Activated CD4-positive, CD25-positive, alpha-beta regulatory T cell treated with anti-CD3 and anti-CD28 coated beads, Interleukin-2, amount 50 U/mL, for 16 hours (primary cell): ENCODE measurements around the gene CLEC16A.
"Not testable (repeated sequence)": the region's sequence is repeated elsewhere in the genome, so short reads cannot be mapped to it uniquely, and the experiment has no call there.

Experiments
- DNase-seq: peaks from one replicate; pipeline ENCODE4 v3.0.0-alpha.2; 2020; ENCODE audit warnings: low read depth, low spot score

CLEC16A gene

DNA sequence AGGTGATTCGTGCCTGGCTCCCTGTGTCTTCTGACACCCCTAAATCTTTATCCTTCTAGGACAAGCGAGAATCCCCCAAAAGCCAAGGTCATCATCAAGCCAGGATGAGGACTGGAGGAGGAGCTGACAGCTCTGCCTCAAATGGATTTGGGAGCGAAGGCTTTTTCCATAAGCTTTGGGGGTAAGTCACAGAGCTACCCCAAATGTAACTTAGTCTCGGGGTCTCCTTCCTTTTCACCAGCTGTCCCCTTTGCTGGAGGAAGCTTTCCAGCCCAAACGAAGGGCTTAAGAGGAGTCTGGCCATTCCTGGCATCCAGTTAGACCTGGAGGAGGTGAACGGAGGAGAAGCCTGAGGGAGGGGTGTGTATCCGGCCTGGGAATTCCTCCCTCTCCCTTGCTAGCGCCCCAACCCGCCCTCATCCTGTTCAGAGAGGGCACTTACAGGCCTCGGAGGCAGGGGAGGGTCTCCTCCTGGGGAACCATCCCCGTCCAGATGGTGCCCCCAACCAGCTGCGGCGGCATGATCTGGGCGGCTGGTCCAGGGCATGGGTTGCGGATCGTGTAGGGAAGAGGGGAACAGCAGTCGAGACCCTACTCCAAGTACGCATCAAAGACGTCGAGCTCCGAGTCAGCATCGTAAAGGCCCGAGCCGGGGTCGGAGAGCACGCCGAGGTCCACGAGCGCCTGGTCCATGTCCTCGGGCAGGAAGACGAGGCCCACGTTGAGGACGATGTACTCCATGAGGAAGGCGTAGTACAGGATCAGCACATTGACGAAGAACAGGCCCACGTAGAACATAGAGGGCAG lies 3.0 kb upstream of the CLEC16A start:
- no peak for DNase-seq

DNA sequence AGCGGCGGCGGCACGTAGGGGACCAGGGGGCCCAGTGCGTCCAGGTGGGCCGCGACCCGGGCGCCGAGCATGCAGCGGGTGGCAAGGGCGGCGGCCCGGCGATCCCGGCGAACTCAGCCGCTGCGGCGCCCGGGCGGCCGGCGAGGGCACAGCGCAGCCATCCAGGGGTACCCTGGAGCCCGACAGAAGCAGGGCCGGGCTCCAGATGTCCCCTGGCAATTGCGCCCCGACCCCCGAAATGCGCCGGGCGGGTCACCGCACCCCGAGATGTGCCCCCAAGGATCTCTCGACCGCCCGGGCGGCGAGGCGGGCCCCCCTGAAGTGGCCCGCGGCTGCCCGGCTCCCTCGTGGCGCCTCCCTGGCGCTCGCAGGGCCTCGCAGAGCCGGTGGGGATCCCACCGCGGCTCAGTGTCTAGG lies 2.4 kb upstream of the CLEC16A start:
- not testable (repeated sequence) for DNase-seq

DNA sequence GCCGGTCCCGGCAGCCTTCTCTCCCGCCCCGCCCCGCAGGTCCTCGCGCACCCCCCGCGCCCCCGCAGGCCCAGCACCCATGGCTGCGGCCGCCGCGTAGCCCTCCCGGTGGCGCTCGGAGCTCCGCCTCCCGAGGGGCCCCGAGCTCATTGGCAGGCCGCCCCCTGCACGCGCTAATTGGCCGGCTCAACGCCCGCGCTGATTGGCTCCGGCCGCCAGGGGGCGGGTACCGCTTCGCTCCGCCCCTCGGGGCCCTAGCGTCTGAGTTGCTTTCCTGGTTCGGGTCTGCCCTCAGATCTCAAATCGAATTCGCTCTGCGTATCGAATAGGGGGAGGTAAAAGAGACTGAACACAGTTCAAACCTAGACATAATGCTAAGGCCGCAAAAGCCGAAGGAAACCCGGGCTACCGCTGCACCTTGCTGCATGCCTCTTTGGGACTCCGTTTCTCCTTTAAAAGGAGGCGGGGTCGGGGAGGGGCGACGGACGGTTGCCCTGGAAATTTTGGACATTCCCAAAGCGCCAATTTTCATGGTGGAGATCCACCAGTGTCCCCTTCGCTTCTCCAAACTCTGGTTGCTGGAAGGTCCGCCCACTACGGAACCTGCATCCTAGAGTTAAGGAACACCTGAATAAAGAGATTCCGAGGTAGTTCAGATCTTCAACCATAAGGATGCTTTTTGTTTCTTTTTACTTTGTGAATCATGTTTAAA lies 1.9 kb upstream of the CLEC16A start, which contains the start of gene DEXI:
Gene DEXI, minus strand, starts transcription at position 117 of the 712 bp plus-strand sequence. CDS start 463 bp downstream, outside the sequence.
- DNase-seq: peak; percentile 86

DNA sequence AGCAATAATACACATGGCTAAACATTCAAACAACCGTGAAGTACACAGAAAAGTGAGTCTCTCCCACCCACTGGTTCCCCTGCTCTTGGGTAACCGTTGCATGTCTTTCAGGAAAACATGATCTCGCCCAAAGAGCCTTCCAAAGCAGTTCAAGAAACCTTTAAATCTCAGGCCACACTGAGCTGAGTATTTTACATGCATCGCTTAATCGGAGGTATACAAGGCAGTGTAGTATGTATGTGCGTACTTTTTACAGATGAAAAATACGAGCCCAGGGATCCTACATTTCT lies 1.4 kb upstream of the CLEC16A start:
- DNase-seq: no peak

DNA sequence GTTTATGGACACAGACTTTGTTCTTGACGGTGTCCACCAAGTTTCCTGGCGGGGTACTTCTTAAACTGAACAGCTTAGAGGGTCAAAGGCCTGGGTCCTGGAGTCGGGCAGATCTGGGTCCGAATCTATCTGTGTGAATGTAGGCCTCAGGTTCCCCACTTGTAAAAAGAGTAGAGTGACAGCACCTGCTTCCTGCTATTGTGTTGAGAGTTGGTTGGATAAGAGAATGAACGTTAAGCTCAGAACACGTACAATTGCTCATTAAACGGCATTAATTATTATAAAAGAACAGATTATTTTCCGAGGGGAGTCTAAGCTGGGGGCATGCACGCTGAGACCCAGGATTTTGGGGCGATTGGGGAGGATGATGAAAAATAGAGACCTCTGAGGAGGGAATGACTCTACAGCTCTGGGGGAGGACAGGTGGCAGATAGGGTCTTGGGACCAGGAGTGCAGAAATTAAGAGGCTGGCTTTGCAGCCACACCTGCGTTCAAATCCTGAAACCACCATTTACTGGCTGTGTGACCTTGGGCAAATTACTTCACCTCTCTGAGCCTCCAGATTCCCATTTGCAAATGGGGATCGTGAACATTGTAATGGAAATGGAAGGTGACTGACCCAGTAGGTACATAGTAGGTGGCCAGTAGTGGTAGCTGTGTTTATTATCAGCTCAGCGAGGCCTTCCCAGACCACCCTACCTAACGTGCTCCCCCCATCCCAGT lies 862 bp downstream of the CLEC16A start:
- no peak for DNase-seq

DNA sequence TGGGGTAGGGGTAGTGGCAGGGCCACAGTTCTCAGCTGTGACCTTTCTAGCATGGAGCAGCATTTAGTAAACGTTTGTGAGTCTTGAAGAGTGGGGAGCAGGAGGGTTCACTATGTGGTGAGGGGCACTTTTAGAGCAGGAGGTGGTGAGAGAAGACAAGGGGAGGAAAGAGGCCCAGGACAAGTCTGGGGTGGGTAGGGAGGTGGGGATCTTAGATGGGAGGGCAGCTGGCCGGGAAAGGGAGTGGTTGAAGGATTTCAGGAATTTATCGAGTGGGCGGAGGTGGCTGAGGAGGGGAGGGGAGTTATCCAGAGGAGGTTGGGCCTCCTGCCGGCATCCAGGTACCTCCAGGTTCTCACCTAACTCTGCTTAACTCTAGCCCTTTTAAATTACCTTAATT lies 1.9 kb downstream of the CLEC16A start:
- no peak for DNase-seq

DNA sequence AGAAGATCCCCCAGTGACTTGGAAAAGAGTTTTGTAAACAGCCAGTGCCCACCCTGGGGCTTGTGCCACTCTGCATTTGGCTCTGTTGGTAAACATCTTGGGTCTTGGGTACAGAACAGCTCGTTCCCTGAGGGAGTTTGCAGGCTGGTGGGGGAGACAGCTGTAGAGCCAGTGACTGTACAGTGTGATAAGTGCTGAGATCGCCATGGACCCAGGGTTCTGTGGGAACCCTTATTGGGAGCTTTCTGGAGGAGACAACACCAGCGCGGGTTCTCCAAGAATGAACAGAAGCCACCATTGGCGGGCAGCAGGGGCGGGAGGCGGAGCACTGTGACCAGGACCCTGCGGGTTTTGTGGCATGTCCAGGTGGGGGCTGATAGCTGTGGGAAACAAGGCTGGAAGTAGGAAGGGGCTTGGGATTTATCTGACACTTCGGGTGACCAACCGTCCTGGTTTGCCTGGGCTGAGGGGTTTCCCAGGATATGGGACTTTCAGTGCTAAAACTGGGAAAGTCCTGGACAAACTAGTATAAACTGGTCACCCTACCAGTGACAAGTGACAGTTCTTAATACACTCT lies 2.9 kb downstream of the CLEC16A start:
- DNase-seq: no peak

DNA sequence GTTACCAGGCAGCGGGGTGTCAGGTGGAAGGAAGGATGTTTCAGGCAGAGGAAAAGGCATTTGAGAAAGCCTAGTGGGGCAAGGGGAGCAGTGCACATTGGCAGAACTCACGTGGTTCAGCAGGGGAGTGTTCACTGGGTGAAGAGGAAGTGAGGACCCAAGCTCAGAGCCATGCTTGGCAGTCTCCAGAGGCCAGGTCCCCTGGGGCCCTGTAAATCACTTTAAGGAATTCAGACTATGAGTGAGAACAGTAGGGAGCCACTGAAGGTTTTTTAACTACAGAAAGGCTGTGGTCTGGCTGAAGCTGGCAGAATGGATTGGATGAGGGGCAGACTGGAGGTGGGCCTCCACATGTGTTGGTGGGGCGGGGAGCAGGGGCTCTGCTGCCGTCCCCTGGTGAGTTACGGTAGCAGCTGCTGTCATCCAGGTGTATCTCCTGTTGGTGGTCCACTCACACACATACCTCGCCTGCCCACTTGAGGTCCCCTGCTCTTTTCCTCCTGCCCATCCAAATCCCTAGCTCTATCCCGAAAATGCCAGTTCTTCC lies 5.1 kb downstream of the CLEC16A start:
- no peak for DNase-seq

DNA sequence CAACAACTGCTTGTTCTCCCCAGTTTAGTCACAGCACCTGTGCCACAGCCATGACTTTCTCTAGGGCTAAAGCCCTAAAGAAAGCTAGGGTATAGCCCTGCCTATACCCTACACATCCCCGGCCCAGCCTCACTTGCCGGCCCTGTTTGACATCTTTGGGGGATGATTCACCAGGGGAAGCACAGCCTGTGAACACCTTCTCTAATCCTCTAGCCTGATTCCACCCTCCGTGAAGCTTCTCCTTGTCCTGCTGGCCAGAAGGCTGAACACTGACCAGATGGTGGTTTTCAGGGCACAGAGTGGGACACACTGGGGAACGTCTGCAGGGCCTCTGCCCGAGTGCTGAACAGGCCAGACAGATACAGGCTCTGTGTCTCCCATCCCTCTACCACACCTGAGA lies 6.0 kb downstream of the CLEC16A start:
- DNase-seq: no peak

DNA sequence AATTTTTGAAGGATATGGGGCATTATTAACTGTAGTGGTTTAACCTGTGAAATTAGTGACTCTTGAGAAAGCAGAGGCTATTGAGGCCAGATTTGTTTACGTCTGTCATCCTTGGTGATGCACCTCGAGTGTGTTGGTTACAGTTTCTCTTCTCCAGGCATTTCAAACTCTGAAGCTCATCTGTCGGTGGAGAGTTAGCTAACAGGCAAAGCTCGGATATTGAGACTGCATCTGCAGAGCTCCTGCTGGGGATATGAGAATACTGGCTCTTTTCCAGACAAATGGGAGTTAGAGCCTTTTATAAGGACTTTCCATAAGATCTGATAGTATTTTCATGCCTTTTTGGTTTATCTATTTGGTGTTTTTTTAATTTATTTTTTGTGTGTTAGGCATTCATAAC lies 6.7 kb downstream of the CLEC16A start:
- no peak for DNase-seq

DNA sequence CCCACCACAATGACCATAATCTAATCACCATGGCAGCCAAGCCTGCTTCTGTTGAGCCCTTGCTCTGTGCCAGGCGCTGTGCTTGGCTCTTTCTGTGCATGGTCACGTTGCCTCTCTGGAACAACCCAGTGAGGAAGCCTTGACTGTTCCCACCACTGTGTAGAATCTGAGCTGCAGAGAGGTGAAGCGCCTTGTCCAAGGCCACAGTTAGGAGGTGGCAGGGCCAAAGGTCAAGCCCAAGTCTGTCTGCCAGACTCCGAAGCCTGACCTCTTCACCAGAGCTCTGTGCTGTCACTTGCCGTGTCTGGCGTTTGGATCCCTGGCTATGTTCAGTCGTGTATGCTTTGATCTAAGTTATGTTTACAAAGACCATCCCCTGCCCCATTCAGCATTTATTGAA lies 10.5 kb downstream of the CLEC16A start:
- no peak for DNase-seq

DNA sequence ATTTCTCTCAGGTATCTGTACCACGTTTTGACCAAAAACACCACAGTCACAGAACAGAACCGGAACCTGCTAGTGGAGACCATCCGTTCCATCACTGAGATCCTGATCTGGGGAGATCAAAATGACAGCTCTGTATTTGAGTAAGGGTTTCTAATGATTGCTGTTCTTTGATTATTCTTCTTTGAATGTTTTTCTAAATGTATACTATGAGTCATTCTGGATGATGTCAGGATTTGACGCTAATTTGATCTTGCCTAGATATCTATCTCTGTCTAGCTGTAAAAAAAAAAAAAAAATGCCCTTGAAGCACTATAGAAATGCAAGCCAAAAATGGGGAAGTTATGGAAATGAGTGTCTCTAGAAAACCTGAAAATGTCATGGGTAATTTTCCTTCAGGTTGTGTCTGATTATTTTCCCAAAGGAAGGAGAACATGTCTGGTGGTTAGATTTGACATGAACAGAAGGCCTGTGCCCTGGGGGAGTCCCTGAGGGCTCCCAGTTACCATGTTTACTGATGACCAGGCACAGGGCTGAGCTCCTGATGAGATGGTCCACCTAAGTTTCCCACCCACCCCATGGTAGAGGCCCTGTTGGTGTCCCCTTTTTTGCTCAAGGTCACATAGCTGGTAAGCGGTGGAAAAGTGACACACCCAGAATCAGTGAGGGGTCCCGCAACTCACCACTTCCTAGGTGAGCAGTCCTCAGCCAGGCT lies 13.6 kb downstream of the CLEC16A start:
- DNase-seq: no peak

DNA sequence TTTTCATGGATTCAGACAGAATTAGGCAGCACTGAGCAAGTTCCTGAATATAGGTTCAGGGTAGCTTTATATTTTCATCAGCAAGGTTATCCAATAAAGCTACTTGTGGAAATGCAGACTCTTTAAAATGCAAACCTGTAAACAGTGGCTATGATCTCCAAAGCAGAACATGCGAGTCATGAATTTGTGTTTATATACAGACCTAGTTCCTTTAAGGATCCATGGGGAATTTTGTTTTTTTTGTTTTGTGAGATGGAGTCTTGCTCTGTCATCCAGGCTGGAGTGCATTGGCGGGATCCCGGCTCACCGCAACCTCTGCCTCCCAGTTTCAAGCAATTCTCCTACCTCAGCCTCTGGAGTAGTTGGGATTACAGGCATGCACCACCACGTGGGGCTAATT lies 14.8 kb downstream of the CLEC16A start:
- DNase-seq: no peak

DNA sequence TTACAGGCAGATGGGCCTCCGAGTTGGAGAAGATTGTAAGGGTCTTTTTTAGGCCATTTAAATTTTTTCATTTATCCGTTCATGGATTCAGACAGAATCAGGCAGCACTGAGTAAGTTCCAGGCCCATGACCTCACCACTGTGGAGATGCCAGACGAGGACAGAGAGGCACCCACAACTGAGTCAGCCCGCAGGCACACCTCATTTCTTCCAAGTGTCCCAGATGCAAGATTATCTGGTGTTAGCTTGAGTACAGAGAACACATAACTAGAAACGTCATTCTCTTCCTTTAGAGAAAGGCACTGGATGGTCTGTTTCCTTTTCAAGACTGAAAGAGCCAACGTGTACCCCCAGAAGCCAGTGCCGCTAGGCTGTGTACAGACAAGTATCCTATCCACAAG lies 16.9 kb downstream of the CLEC16A start:
- no peak for DNase-seq

DNA sequence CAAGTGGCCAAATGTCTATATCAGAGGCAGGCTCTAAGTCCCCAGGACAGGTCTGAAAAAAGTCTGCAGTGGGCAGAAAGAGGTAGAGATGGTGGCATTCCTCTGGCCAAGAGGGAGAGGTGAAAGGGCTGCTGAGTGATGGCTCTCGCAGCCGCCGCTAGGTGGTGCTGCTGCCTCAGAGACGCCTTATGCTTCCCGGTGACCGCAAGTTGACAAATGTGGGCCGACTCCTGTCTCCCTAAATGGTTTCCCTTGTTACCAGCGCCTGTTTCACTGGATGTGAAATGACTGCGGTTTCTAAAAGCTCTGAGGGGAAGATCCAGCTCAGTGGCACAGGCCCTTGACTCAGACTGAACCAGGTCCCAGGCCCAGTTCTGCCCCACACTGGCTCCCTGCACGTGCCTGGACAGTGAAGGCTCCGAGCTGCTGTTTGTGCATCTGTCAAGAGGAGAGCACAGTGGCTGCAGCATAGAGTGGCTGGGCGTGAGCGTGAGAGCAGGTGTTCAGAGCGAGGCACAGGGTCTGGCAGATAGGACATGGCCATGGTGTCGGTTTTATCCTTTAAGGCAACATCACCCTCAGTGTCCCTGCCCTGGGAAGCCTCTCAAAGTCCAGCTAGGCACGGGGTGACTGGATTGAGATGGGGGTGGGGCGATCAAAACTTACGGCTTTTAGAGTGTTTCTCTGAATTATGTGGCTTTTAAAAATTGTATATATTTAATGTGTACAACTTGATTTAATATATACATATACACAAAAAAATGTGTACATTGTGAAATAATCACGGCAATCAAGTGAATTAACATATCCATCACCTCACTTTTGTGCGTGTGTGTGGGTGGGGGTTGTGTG lies 19.9 kb downstream of the CLEC16A start:
- DNase-seq: peak; percentile 67

DNA sequence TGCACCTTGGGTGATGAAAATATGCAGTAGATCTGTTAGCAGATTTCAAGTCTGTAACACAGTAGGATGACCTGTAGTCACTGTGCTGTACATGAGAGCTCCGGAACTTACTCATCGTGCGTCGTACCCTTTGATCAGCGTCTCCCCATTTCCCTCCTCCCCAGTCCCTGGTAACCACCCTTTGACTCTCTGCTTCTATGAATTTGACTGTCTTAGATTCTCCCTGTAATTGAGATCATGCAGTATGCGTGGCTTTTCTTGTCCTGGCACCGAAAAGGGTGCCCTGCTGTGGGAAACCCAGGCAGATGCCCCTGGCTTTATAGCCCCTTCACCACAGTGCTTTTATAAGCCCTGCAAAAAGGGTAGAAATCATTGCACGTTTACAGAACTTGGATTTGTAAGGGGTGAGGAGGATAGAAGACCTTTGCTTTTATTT lies 20.5 kb downstream of the CLEC16A start:
- peak; percentile 58 for DNase-seq

DNA sequence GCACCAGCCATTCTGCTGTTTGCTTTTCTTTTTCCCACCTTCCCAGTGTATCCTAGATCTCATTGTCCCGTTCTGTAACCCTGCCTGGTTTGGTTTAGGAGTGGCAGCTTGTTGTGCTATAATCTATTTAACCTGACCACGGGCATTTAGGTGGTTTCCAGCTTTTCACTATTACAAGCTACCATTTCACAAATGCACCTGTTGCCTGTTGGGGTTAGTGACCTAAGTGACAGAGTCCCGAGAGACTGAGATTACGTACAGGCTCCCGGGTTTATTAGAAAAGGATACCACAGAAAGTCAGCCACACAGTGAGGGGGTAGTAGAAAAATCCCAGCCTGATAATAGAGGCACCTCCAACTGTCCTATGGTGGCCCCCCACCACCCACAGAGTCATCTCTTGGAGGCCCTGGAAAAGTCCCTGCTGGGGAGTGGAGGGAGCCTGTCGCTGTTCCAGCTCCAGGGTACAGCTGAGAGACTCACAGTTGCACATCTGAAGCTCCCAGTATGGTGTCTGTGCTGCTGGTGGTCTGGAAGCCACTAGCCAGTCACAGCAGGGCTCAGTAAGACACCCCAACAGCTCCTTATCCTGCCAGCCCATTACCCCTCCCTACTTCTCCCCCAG lies 21.2 kb downstream of the CLEC16A start:
- DNase-seq: no peak

DNA sequence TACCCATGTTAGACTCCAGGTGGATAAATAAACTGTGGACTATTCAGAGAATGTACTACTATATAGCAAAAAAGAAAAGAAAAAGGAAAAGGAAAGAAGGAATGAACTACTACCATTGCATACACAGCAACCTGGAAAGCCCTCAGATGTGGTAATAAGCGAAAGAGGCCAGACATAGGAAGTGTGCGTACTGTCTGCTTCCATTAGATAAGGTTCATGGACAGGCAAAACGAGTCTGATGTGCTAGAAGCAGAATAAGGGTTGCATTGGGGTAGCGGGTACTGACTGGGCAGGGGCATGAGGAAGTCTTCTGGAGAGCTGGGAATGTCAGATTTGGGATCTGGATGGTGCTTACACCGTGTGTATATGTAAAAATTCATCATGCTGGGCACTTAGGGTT lies 21.8 kb downstream of the CLEC16A start:
- DNase-seq: no peak

DNA sequence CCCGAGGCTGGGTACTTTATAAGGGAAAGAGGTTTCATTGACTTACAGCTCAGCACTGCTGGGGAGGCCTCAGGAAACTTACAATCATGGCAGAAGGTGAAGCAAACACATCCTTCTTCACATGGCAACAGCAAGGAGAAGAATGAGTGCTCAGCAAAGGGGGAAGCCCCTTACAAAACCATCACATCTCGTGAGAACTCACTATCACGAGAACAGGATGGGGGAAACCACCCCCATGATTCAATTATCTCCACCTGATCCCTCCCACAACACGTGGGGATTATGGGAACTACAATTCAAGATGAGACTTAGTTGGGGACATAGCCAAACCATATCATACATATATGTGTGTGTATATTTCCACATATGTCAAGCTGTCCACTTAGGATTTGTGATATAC lies 22.2 kb downstream of the CLEC16A start:
- DNase-seq: not testable (repeated sequence)

DNA sequence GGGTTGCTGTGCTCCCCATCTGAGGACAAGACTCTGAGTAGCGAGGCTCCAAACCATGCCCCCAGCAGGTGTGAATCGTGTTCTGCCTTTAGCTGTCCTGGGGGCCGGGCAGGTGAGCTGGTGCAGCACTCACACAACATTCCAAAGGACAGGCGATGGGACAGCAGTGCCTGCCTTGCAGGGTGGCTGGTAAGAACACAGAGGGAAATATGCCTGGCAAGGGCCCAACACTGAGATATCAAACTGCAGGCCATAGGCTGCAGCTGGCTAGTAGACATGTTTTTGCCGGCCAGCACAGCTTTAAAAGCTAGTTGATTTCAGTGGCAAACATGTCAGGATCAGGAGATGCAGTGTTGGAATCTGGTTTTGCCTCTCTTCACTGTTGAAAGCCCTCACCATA lies 23.6 kb downstream of the CLEC16A start:
- DNase-seq: no peak
